GM12801 (cell line): ENCODE measurements around the gene RAX2.

Source experiments
- TF ChIP-seq, protein P1 (sequence below): IDR thresholded peaks from one replicate; pipeline ENCODE4 v1.5.1; 2011; ENCODE audit warnings: control low read depth; ENCODE audit not compliant: insufficient read length; ENCODE audit errors: extremely low read depth

Gene RAX2

GRCh38 chr19:3773814-3774515 is 1.9 kb upstream of the RAX2 start:
- TF ChIP-seq, protein P1, sequence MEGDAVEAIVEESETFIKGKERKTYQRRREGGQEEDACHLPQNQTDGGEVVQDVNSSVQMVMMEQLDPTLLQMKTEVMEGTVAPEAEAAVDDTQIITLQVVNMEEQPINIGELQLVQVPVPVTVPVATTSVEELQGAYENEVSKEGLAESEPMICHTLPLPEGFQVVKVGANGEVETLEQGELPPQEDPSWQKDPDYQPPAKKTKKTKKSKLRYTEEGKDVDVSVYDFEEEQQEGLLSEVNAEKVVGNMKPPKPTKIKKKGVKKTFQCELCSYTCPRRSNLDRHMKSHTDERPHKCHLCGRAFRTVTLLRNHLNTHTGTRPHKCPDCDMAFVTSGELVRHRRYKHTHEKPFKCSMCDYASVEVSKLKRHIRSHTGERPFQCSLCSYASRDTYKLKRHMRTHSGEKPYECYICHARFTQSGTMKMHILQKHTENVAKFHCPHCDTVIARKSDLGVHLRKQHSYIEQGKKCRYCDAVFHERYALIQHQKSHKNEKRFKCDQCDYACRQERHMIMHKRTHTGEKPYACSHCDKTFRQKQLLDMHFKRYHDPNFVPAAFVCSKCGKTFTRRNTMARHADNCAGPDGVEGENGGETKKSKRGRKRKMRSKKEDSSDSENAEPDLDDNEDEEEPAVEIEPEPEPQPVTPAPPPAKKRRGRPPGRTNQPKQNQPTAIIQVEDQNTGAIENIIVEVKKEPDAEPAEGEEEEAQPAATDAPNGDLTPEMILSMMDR, result no peak

DNA sequence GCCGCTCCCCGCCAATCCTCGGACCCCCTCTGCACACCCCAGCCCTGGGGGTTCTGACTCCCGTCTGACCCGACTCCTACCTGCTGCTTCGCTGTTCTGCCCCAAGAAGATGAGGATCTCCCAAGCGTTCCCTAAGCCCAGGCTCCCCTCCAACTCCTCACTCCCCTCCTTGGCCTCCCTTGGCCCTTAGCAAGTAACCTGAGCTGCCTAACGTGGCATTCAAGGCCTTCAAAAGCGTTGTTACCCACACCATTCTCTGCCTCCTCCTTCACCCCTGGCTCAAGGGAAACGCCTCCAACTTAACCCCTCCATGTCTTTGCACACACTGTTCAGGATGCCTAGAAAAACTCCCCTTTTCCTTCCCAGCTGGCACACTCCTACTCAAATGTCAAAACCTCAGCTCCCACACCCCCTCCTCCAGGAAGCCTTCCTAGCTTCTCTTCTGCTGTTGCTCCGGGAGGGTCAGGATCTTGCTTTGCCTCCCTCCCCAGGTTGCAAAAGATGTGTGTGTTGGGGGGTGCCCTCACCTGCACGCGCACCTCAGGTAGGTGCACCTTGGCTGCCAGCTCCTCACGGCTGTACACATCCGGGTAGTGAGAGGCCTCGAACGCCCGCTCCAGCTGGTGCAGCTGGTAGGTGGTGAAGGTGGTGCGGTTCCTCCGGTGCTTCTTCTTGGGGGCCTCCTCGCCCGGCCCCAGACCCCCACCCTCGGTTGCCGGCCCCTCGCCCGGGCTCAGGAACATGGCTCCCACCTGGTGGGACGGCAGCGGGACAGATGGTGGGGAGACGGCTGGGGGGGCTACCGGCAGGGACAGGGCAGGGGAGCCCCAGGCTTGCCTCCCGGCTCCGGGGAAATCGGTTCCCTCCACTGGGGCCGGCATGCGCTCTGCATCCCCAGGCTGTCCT is 775 bp downstream of the RAX2 start:
- TF ChIP-seq, protein P1, result no peak

- TF ChIP-seq, protein P1, result no peak
Measured at GRCh38 chr19:3770136-3770999, 1.7 kb downstream of the RAX2 start.

DNA sequence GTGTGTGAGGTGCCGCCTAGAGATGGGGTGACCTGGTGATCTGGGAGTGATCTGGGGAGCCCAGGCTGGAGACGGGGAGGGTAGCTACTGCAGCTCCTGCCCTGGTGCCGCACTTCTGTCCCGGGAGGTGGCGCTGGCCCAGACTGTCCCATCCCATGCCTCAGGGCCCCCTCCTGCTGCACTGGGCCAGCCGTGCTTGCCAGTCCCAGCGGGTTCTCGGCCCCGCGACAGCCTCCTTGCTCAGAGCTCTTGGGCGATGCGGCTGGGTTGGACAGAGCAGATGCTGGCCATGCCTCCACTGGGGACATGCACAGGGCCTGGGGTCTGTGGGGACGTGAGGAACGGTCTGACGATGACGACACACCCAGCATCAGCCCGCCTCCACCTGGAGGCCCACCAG is 2.5 kb downstream of the RAX2 start:
- TF ChIP-seq, protein P1, result no peak

GRCh38 chr19:3768748-3769099 is 3.3 kb downstream of the RAX2 start:
- TF ChIP-seq, protein P1, result no peak

DNA sequence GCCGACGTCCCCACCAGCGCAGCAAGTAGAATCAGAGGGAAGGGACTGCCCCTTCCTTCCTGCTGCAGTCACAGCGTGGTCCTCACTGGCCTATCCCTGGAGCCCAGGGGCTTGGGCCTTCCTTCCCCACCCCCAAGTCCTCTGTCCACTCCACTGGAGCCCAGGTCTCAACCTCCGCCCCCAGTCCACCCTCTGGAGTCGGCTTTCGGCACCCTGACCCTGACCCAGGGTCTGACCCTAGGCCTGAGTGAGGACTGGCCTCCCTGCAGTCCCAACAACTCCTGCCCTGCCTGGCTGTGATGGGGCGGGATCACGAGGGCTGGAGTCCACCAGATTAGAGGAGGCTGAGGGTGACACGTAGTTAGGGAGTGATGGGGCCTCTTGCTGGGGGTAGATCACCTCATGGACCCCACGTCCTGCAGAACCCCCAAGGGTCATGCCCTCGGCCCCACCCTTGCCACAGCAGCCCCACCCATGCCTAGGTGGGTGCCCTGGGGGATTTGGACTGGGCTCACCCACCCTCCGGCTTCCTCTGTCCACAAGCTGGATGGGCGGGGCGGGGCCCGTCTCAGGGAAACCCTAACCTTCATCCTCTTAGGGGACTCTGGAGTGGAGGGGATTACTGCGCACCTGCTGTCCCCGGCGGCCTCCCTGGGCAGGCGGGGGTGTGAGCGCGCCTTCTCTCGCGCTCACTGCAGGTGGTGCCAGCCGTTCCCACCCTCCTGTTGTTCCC is 3.8 kb downstream of the RAX2 start:
- TF ChIP-seq, protein P1, result no peak
